ENCODE results near the gene FBXO31. TPM values are rescaled to one million over a fixed set of nuclear protein-coding genes. Genes with fewer than 3 reads are reported as not detected.

The FBXO31 gene
- total and polyA plus RNA-seq, 3 experiments from 2014 or later, result 27.4 to 40.9 (median 35.6) TPM

DNA sequence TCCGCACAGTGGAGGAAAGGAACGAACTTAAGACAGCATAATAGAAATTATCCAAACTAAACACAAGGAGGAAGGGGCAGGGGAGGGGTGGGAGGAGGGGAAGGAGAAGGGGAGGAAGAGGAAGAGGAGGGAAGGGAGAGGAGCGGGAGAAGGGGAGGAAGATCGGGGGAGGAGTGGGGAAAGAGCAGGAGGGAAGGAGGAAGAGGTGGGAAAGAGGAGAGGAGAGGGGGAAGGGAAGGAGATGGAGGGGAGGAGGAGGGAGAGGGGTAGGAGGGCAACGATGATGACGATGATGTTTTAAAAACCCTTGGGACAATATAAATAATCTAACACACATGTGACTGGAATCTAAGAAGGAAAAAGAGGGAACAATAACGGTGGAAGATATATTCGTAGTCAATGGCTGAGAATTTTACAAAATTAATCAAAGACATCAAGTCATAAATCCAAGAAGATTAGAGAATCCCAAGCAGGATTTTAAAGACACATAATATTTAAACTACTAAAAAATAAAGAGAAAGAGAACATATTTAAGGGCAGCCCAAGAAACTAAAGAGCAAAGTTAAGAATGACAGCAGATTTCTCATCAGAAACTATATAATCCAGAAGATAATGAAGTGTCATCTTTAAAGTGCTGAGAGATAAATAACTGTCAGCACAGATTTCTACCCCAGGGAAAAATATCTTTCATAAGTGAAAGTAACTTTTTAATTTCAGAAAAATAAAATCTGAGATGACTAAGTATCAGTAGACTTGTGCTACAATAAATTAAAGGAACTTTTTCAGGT is 96.5 kb downstream of the FBXO31 start:
- ChIA-PET POLR2A (no interaction called here), CTCF (interaction anchor here (1.9 kb wide), 1 partner anchor 11 kb away, joined by 5 read pairs; no protein-coding TSS in a partner anchor)
- Histone ChIP-seq H3K9me3 (ENCODE audit: low read length) (no peaks in the 10 kb centered on the region), H3K27ac (ENCODE audit: low read depth, low read length) (no peak overlapping the region), H3K4me1 (ENCODE audit: insufficient read depth, low read length) (no peaks in the 10 kb centered on the region), H3K36me3 (ENCODE audit: insufficient read depth, low read length) (no peaks in the 10 kb centered on the region), H3K27me3 (ENCODE audit: insufficient read depth, low read length, poor library complexity, severe bottlenecking) (no peaks in the 10 kb centered on the region), H3K4me3 (ENCODE audit: low read length) (no peak overlapping the region)
- Mint-ChIP-seq H3K9me3 (peaks cover 0 to 9% (median 0%) of the 10 kb centered on the region in 5 donors), H3K4me1 (no peaks in the 10 kb centered on the region), H3K36me3 (peaks cover 0 to under 1% (median 0%) of the 10 kb centered on the region in 3 donors), H3K4me3 (no peak overlapping the region), H3K27ac (no peak overlapping the region), H3K27me3 (no peaks in the 10 kb centered on the region)
- DNase-seq, result no peak

DNA sequence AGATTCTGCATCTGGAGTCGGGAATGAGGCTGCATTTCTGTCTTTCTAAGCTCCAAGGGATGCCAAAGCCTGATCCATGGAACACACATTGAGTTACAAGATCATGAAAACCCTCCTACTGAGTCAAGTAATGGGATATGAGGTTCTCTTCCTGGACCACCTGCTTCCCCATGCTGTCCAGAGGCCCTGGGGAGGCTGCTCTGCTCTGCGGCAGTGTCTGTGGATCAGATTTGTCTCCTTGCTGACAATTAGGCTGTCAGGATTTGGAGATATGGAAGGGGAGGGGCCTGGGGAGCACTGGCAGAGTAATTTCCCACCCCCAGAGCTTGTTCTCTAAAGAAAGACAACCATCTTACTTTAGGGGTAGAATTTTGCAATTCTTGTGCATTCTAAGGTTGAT is 99.4 kb downstream of the FBXO31 start:
- Histone ChIP-seq H3K27ac (ENCODE audit: low read depth, low read length) (no peak overlapping the region), H3K4me3 (ENCODE audit: low read length) (no peak overlapping the region), H3K9me3 (ENCODE audit: low read length) (no peaks in the 10 kb centered on the region), H3K27me3 (ENCODE audit: insufficient read depth, low read length, poor library complexity, severe bottlenecking) (no peaks in the 10 kb centered on the region), H3K36me3 (ENCODE audit: insufficient read depth, low read length) (no peaks in the 10 kb centered on the region), H3K4me1 (ENCODE audit: insufficient read depth, low read length) (no peaks in the 10 kb centered on the region)
- peaks cover 0 to 9% (median 0%) of the 10 kb centered on the region in 5 donors for H3K9me3 Mint-ChIP-seq
- CTCF ChIA-PET, result no interaction called here
- H3K4me3 Mint-ChIP-seq, result no peak overlapping the region
- no peak for DNase-seq
- peaks cover 0 to 3% (median 0%) of the 10 kb centered on the region in 3 donors for H3K36me3 Mint-ChIP-seq
- no peaks in the 10 kb centered on the region for H3K4me1 Mint-ChIP-seq
- POLR2A ChIA-PET, result no interaction called here
- H3K27me3 Mint-ChIP-seq, result peaks cover 0 to 2% of the 10 kb centered on the region in 2 donors
- H3K27ac Mint-ChIP-seq, result no peak overlapping the region

DNA sequence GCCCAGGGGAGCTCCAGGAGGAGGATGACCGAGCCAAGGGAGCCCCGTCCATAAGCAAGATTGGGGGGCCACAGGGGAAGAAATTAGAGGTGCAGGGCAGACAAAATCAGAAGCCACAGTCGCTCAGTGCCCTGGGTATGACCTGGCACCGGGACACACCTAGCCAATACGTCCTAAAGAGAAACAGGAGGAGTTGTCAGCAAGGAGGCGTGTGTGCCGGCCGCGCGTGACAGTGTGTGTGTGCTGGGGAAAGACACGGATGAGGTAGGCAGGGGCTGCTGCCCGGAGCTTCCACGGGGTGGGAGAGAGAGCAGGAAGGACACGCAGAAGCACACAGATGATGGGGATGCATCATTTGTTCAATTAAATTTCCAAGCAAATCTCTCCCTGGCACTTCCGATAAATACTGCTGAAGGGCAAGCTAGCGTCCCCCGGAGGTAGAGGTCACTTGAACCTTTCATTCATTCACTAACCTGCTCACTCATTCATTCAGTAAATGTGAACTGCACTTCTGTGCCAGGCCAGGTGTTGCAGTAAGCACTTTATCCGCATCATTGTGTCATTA is 104.4 kb downstream of the FBXO31 start:
- Histone ChIP-seq H3K36me3 (ENCODE audit: insufficient read depth, low read length) (no peaks in the 10 kb centered on the region), H3K4me1 (ENCODE audit: insufficient read depth, low read length) (no peaks in the 10 kb centered on the region)

DNA sequence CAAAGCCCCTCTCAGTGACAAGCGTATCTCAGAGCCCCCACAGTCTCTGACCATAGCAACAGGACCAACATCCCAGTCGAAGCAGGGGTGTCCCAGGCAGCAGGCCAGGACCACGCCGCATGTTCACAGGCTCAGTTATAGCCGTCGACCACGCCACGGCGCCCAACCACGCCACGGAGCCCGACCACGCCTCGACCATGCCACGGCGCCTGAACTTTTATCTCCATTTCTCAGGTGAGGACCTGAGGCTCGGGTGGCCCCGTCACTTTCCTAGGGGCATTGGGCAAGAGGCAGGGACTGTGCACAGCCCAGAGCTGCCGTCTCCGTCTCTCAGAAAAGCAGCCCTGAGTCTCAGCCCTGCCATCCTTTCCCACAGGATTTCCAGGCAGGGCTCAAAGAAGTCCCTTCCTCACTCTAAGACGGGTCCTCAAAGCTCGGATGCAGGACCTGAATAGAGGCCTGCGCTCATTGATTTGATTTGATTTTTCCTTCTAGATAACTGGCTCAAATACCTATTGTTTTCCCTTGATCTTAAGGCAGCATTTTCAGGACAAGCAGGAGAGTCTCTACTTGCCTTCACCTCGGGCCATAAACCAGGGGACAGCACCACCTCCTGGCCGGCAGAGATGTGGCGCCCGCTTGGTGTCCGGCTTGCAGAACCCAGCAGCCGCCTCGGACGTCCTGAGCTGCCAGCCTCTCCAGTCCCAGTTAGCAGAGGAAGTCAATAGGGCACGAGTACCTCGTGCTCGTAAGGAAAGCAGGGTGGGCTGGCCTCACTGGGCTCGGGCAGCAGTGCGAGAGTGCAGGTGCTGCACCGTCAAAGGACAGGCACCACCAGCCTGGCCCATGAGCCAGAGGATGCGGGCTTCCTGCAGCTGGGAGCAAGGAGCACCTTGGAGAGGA is 105.1 kb downstream of the FBXO31 start:
- Mint-ChIP-seq H3K36me3 (peaks cover 0 to 5% (median 0%) of the 10 kb centered on the region in 3 donors), H3K27me3 (peaks cover 5 to 11% of the 10 kb centered on the region in 2 donors), H3K27ac (no peak overlapping the region), H3K4me1 (peaks cover 0 to 3% (median 3%) of the 10 kb centered on the region in 3 donors), H3K4me3 (no peak overlapping the region), H3K9me3 (no peaks in the 10 kb centered on the region)
- no peak overlapping the region for H3K4me3 ChIP-seq (ENCODE audit: low read length)
- ChIA-PET POLR2A (no interaction called here), CTCF (interaction anchor here (1.2 kb wide), 1 partner anchor 15 kb away, joined by 3 read pairs; no protein-coding TSS in a partner anchor)
- H3K4me1 ChIP-seq (ENCODE audit: insufficient read depth, low read length), result no peaks in the 10 kb centered on the region
- no peak overlapping the region for H3K27ac ChIP-seq (ENCODE audit: low read depth, low read length)
- no peaks in the 10 kb centered on the region for H3K36me3 ChIP-seq (ENCODE audit: insufficient read depth, low read length)
- H3K9me3 ChIP-seq (ENCODE audit: low read length), result no peaks in the 10 kb centered on the region
- peak in 1 of 5 donors; percentile 3 for DNase-seq
- H3K27me3 ChIP-seq (ENCODE audit: insufficient read depth, low read length, poor library complexity, severe bottlenecking), result no peaks in the 10 kb centered on the region

More for the DNA sequence above, 104.4 kb downstream of the FBXO31 start:
- H3K27me3 ChIP-seq (ENCODE audit: insufficient read depth, low read length, poor library complexity, severe bottlenecking), result no peaks in the 10 kb centered on the region
- DNase-seq, result no peak
- no peak overlapping the region for H3K27ac ChIP-seq (ENCODE audit: low read depth, low read length)
- H3K4me1 Mint-ChIP-seq, result peaks cover 0 to 3% (median 3%) of the 10 kb centered on the region in 3 donors
- ChIA-PET POLR2A (no interaction called here), CTCF (interaction anchor here (1.2 kb wide), 1 partner anchor 14 kb away, joined by 3 read pairs; no protein-coding TSS in a partner anchor)
- no peak overlapping the region for H3K4me3 ChIP-seq (ENCODE audit: low read length)
- no peaks in the 10 kb centered on the region for H3K9me3 Mint-ChIP-seq
- no peak overlapping the region for H3K4me3 Mint-ChIP-seq
- peaks cover 0 to 5% (median 0%) of the 10 kb centered on the region in 3 donors for H3K36me3 Mint-ChIP-seq
- H3K9me3 ChIP-seq (ENCODE audit: low read length), result no peaks in the 10 kb centered on the region
- H3K27me3 Mint-ChIP-seq, result peaks cover 5 to 11% of the 10 kb centered on the region in 2 donors
- H3K27ac Mint-ChIP-seq, result no peak overlapping the region

Other genes starting within 250 kb of the FBXO31 start
- gene C16orf95, start 66.4 kb downstream of the FBXO31 start, total RNA-seq, result 1 to 10 TPM; 7.5 to 8.4 TPM
- 2.5 TPM for gene C16orf95, start 66.4 kb downstream of the FBXO31 start, polyA plus RNA-seq
- gene MAP1LC3B, start 8.6 kb upstream of the FBXO31 start, total RNA-seq, result 10 to 100 TPM; 47.1 to 51.5 TPM
- gene MAP1LC3B, start 8.6 kb upstream of the FBXO31 start, polyA plus RNA-seq, result 151 TPM
- 1 to 10 TPM; 6.1 to 6.2 TPM for gene ZCCHC14, start 109.2 kb upstream of the FBXO31 start, total RNA-seq
- 0.77 TPM for gene ZCCHC14, start 109.2 kb upstream of the FBXO31 start, polyA plus RNA-seq
- not detected for gene JPH3, start 218.7 kb upstream of the FBXO31 start, total RNA-seq
- gene JPH3, start 218.7 kb upstream of the FBXO31 start, polyA plus RNA-seq, result not detected

Data from CD8-positive, alpha-beta memory T cell (primary cell).